ENCODE results near the gene LAPTM5.
"Not testable (repeated sequence)": the region's sequence is repeated elsewhere in the genome, so short reads cannot be mapped to it uniquely, and the experiment has no call there.

LAPTM5 gene

GRCh38 chr1:30757352-30758120 is at the start of gene LAPTM5:
LAPTM5 (minus strand) TSS chr1:30757774; CDS start chr1:30757745, 29 bp downstream.
- no peak for DNase-seq (ENCODE audit: low read depth in 2 of 2)

GRCh38 chr1:30806381-30807317 is 49.1 kb upstream of the LAPTM5 start:
- no peak for DNase-seq (ENCODE audit: low read depth in 2 of 2)

GRCh38 chr1:30805304-30806003 is 47.9 kb upstream of the LAPTM5 start:
- no peak for DNase-seq (ENCODE audit: low read depth in 2 of 2)

- DNase-seq (ENCODE audit: low read depth in 2 of 2), result no peak
Measured at GRCh38 chr1:30804822-30805221, 47.2 kb upstream of the LAPTM5 start.

GRCh38 chr1:30804352-30804751 is 46.8 kb upstream of the LAPTM5 start:
- DNase-seq (ENCODE audit: low read depth in 2 of 2), result no peak

- DNase-seq (ENCODE audit: low read depth in 2 of 2), result no peak
Measured at GRCh38 chr1:30803562-30803961, 46.0 kb upstream of the LAPTM5 start.

- DNase-seq (ENCODE audit: low read depth in 2 of 2), result peak; percentile 50 to 64
Measured at GRCh38 chr1:30801771-30802198, 44.2 kb upstream of the LAPTM5 start.

GRCh38 chr1:30799233-30799511 is 41.6 kb upstream of the LAPTM5 start:
- no peak for DNase-seq (ENCODE audit: low read depth in 2 of 2)

GRCh38 chr1:30798389-30799232 is 41.0 kb upstream of the LAPTM5 start:
- no peak for DNase-seq (ENCODE audit: low read depth in 2 of 2)

- no peak for DNase-seq (ENCODE audit: low read depth in 2 of 2)
Measured at GRCh38 chr1:30795026-30795425, 37.5 kb upstream of the LAPTM5 start.

GRCh38 chr1:30794260-30794659 is 36.7 kb upstream of the LAPTM5 start:
- DNase-seq (ENCODE audit: low read depth in 2 of 2), result no peak

- DNase-seq (ENCODE audit: low read depth in 2 of 2), result no peak
Measured at GRCh38 chr1:30793209-30793608, 35.6 kb upstream of the LAPTM5 start.

GRCh38 chr1:30791868-30792267 is 34.3 kb upstream of the LAPTM5 start:
- DNase-seq (ENCODE audit: low read depth in 2 of 2), result no peak

GRCh38 chr1:30790850-30791778 is 33.5 kb upstream of the LAPTM5 start:
- no peak for DNase-seq (ENCODE audit: low read depth in 2 of 2)

GRCh38 chr1:30790256-30790525 is 32.6 kb upstream of the LAPTM5 start:
- not testable (repeated sequence) for DNase-seq (ENCODE audit: low read depth in 2 of 2)

GRCh38 chr1:30789388-30790255 is 32.0 kb upstream of the LAPTM5 start:
- no peak for DNase-seq (ENCODE audit: low read depth in 2 of 2)

GRCh38 chr1:30788580-30789387 is 31.2 kb upstream of the LAPTM5 start:
- DNase-seq (ENCODE audit: low read depth in 2 of 2), result no peak

- no peak for DNase-seq (ENCODE audit: low read depth in 2 of 2)
Measured at GRCh38 chr1:30787856-30788495, 30.4 kb upstream of the LAPTM5 start.

Data from activated CD8-positive, alpha-beta memory T cell treated with anti-CD3 and anti-CD28 coated beads for 4 hours (primary cell).